Endodermal cell (in vitro differentiated cells): ENCODE measurements around the gene KHDC3L. TPM values are rescaled to one million over a fixed set of nuclear protein-coding genes. Genes with fewer than 3 reads are reported as not detected.

Experiments used
- DNase-seq: peaks from one replicate; pipeline ENCODE4 v3.0.0-alpha.2; 2017
- H3K27ac ChIP-seq: 2 replicates; pipeline ENCODE4 v1.5.1; 2013; ENCODE audit warnings: mild to moderate bottlenecking, low read depth, low read length, moderate library complexity
- H3K27me3 ChIP-seq: 2 replicates; pipeline ENCODE4 v1.6.1; 2013; ENCODE audit warnings: mild to moderate bottlenecking, low read length, moderate library complexity; ENCODE audit not compliant: insufficient read depth, control insufficient read depth, poor library complexity, severe bottlenecking
- H3K36me3 ChIP-seq: 2 replicates; pipeline ENCODE4 v1.7.0; 2013; ENCODE audit warnings: mild to moderate bottlenecking, low read length, moderate library complexity; ENCODE audit not compliant: control insufficient read depth, insufficient read depth
- H3K4me1 ChIP-seq: one replicate; pipeline ENCODE4 v1.7.0; 2013; ENCODE audit warnings: low read length; ENCODE audit not compliant: control insufficient read depth, insufficient read depth
- H3K4me3 ChIP-seq: 2 replicates; pipeline ENCODE4 v1.5.1; 2013; ENCODE audit warnings: mild to moderate bottlenecking, low read length, moderate library complexity
- H3K9ac ChIP-seq: 2 replicates; pipeline ENCODE4 v1.6.1; 2013; ENCODE audit warnings: mild to moderate bottlenecking, low read length, moderate library complexity; ENCODE audit not compliant: poor library complexity, severe bottlenecking; ENCODE audit errors: extremely low read depth
- H3K9me3 ChIP-seq: 2 replicates; pipeline ENCODE4 v1.6.1; 2013; ENCODE audit warnings: mild to moderate bottlenecking, low read length, moderate library complexity; ENCODE audit not compliant: control insufficient read depth
- H3K27ac Mint-ChIP-seq: 2 replicates; pipeline ENCODE4 v1.8.0; 2020; ENCODE audit warnings: mixed read lengths
- H3K27me3 Mint-ChIP-seq: 2 replicates; pipeline ENCODE4 v1.8.0; 2021; ENCODE audit warnings: mild to moderate bottlenecking, mixed read lengths; ENCODE audit not compliant: insufficient read depth
- H3K36me3 Mint-ChIP-seq: 2 replicates; pipeline ENCODE4 v1.8.0; 2020; ENCODE audit warnings: low read depth, mixed read lengths
- H3K4me1 Mint-ChIP-seq: 2 replicates; pipeline ENCODE4 v1.8.0; 2020; ENCODE audit warnings: mixed read lengths
- H3K4me3 Mint-ChIP-seq: 2 replicates; pipeline ENCODE4 v1.8.0; 2020; ENCODE audit warnings: mild to moderate bottlenecking, moderate library complexity, mixed read lengths
- H3K9me3 Mint-ChIP-seq: 2 replicates; pipeline ENCODE4 v1.8.0; 2020; ENCODE audit warnings: mild to moderate bottlenecking, mixed read lengths
- WGBS, 2 experiments: methylation state at CpG; one replicate each; pipeline versions ENCODE4 v1.1.5 to v1.1.7; 2013; ENCODE audit warnings: missing lambda C conversion rate in 2 of 2, mixed read lengths in 1 of 2; ENCODE audit not compliant: insufficient coverage in 1 of 2, insufficient read length in 1 of 2; 5-methylcytosine and 5-hydroxymethylcytosine counted together
- total RNA-seq, 2 donors: library from RNA; stranded (reverse); fragmentation: NEBNext Ultra II Directional in 1 of 2; extraction: Animal tissue kit (Norgen Biotek cat#: 25700) in 1 of 2; gene quantifications; 2 replicates in 1 of 2; 3 replicates in 1 of 2; pipeline ENCODE4 v1.2.1, GENCODE V29; 2021
- TF ChIP-seq, protein P1 (sequence below): fragments of 200-600 bp; sonication (generic); conservative IDR thresholded peaks from 2 replicates; pipeline ENCODE4 v1.5.0; 2021; ENCODE audit warnings: antibody characterized with exemption, mild to moderate bottlenecking

Gene KHDC3L
- total RNA-seq, 2 donors from 2014 or later = not detected

DNA sequence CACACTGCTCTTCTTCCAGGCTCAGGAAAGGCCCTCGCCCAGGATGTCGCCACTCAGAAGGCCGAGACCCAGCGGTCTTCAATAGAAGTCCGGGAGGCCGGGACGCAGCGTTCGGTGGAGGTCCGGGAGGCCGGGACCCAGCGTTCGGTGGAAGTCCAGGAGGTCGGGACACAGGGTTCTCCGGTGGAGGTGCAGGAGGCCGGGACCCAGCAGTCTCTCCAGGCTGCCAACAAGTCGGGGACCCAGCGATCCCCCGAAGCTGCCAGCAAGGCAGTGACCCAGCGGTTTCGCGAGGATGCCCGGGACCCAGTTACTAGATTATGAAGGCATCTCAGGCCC is 1.0 kb downstream of the KHDC3L start:
- Histone ChIP-seq H3K27ac (no peak overlapping the region), H3K4me3 (no peak overlapping the region), H3K36me3 (no peaks in the 10 kb centered on the region), H3K4me1 (no peaks in the 10 kb centered on the region), H3K9ac (no peak overlapping the region), H3K9me3 (no peaks in the 10 kb centered on the region), H3K27me3 (no peaks in the 10 kb centered on the region)
- TF ChIP-seq, protein P1, sequence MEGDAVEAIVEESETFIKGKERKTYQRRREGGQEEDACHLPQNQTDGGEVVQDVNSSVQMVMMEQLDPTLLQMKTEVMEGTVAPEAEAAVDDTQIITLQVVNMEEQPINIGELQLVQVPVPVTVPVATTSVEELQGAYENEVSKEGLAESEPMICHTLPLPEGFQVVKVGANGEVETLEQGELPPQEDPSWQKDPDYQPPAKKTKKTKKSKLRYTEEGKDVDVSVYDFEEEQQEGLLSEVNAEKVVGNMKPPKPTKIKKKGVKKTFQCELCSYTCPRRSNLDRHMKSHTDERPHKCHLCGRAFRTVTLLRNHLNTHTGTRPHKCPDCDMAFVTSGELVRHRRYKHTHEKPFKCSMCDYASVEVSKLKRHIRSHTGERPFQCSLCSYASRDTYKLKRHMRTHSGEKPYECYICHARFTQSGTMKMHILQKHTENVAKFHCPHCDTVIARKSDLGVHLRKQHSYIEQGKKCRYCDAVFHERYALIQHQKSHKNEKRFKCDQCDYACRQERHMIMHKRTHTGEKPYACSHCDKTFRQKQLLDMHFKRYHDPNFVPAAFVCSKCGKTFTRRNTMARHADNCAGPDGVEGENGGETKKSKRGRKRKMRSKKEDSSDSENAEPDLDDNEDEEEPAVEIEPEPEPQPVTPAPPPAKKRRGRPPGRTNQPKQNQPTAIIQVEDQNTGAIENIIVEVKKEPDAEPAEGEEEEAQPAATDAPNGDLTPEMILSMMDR = no peak
- Mint-ChIP-seq H3K27me3 (no peaks in the 10 kb centered on the region), H3K4me1 (peaks cover 7% of the 10 kb centered on the region), H3K27ac (no peak overlapping the region), H3K36me3 (no peaks in the 10 kb centered on the region), H3K4me3 (no peak overlapping the region), H3K9me3 (no peaks in the 10 kb centered on the region)
- 96 to 100% methylated on average over 13 to 23 of the region's 23 CpGs for WGBS, 2 experiments
- DNase-seq = no peak

DNA sequence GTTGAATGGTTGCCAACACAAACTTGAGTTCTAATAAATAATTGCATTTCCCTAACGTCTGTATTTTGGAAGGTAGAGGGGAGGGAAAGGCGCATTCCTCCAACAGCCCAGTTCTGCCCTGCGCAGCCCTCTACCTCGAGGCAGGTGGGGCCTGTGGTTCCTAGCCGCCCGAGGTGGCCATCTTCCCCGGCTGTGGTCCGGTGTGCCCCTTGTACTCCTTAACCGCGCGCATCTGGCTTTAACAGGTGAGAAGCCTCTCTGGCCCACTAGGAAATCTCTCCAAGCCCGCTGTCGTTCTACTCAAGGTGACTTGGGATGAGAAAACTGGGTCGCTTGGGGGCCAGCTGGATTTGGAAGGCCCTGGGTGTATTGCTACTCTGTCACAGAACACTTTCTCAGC is 1.7 kb downstream of the KHDC3L start:
- Histone ChIP-seq H3K9me3 (no peaks in the 10 kb centered on the region), H3K27ac (no peak overlapping the region), H3K27me3 (no peaks in the 10 kb centered on the region), H3K36me3 (no peaks in the 10 kb centered on the region), H3K4me1 (no peaks in the 10 kb centered on the region), H3K4me3 (no peak overlapping the region), H3K9ac (no peak overlapping the region)
- DNase-seq = no peak
- H3K4me1 Mint-ChIP-seq = peaks cover 8% of the 10 kb centered on the region
- H3K36me3 Mint-ChIP-seq = no peaks in the 10 kb centered on the region
- 92 to 97% methylated on average over 9 to 14 of the region's 14 CpGs for WGBS, 2 experiments
- H3K4me3 Mint-ChIP-seq = no peak overlapping the region
- TF ChIP-seq, protein P1 = no peak
- no peaks in the 10 kb centered on the region for H3K27me3 Mint-ChIP-seq
- no peaks in the 10 kb centered on the region for H3K9me3 Mint-ChIP-seq
- no peak overlapping the region for H3K27ac Mint-ChIP-seq

DNA sequence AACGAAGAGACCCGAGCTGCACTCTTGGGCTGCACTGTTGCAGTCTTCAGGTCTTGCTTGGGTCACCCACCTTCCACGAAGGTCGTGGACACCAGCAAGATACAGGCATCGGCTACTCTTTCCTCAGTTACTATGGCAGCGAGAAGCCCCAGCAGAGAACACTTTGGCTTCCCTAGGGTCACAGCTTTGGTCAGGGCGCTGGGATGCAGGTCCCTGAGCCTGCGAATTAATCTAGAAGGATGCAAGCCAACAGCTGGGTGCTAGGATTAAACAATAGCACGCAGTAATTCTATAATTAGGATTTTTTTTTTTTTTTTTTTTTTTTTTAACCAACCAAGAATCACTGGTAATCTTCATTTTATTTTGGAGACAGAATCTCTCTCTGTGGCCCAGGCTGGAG is 2.1 kb downstream of the KHDC3L start:
- Mint-ChIP-seq H3K27ac (no peak overlapping the region), H3K9me3 (no peaks in the 10 kb centered on the region), H3K27me3 (no peaks in the 10 kb centered on the region), H3K36me3 (no peaks in the 10 kb centered on the region), H3K4me1 (peaks cover 8% of the 10 kb centered on the region), H3K4me3 (no peak overlapping the region)
- TF ChIP-seq, protein P1 = no peak
- no peaks in the 10 kb centered on the region for H3K4me1 ChIP-seq
- H3K27me3 ChIP-seq = no peaks in the 10 kb centered on the region
- H3K9me3 ChIP-seq = no peaks in the 10 kb centered on the region
- no peaks in the 10 kb centered on the region for H3K36me3 ChIP-seq
- no peak overlapping the region for H3K4me3 ChIP-seq
- DNase-seq = no peak
- H3K27ac ChIP-seq = no peak overlapping the region
- 92 to 96% methylated on average over 8 to 9 of the region's 9 CpGs for WGBS, 2 experiments
- H3K9ac ChIP-seq = no peak overlapping the region
